ENCODE results near the gene EPB41L5.

EPB41L5 gene

GRCh38 chr2:120226316-120226715 lies 213.4 kb downstream of the EPB41L5 start:
- TF ChIP-seq, protein P1, sequence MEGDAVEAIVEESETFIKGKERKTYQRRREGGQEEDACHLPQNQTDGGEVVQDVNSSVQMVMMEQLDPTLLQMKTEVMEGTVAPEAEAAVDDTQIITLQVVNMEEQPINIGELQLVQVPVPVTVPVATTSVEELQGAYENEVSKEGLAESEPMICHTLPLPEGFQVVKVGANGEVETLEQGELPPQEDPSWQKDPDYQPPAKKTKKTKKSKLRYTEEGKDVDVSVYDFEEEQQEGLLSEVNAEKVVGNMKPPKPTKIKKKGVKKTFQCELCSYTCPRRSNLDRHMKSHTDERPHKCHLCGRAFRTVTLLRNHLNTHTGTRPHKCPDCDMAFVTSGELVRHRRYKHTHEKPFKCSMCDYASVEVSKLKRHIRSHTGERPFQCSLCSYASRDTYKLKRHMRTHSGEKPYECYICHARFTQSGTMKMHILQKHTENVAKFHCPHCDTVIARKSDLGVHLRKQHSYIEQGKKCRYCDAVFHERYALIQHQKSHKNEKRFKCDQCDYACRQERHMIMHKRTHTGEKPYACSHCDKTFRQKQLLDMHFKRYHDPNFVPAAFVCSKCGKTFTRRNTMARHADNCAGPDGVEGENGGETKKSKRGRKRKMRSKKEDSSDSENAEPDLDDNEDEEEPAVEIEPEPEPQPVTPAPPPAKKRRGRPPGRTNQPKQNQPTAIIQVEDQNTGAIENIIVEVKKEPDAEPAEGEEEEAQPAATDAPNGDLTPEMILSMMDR (conservative IDR thresholded peaks at IDR 0.05; ENCODE audit: control insufficient read depth, insufficient read depth, low read depth, low read length), result no peak
- H3K4me3 ChIP-seq (ENCODE audit: control insufficient read depth, low read depth, low read length), result no peak overlapping the region
- DNase-seq (ENCODE audit: low read depth), result no peak

DNA sequence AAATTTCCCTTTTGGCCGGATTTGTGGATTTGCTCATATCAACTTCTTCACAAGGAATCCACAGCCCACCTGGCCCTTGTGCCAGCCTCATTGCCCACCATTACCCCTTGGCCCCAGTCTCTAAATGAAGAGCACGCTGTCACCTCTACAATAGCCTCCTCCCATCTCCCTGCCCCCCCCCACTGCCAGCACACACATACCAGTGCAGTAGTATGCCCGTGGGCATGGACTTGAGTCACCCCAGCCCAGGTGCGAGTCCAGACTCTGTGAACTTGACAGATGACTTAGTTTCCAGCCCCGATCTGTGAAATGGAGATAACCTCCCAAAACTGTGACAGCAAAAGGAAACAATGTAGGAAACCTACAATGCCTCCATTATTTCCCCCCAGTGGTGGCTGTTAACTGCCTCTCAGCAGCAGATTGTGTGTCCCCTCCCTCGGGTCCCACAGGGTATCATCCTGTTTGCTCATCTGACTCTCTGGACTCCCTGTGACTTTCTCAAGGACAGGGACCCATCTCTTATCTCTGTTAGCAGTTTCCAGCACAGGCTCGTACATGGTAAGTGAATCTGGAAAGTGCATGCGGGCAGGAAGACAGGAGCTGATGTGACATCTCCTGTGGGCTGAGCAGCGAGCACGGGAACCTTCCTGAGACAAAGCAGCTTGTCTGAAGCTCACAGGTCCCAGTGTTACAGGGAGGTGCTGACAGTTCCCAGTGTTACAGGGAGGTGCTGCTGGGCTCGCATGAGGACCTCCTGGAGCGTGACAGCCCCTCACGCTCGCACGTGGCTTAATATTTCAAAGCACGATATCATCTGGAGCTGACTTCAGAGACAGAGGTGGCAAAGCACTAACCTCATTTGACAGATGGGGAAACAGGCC lies 214.5 kb downstream of the EPB41L5 start:
- no peak for DNase-seq (ENCODE audit: low read depth)
- TF ChIP-seq, protein P1 (conservative IDR thresholded peaks at IDR 0.05; ENCODE audit: control insufficient read depth, insufficient read depth, low read depth, low read length), result no peak
- no peak overlapping the region for H3K4me3 ChIP-seq (ENCODE audit: control insufficient read depth, low read depth, low read length)

DNA sequence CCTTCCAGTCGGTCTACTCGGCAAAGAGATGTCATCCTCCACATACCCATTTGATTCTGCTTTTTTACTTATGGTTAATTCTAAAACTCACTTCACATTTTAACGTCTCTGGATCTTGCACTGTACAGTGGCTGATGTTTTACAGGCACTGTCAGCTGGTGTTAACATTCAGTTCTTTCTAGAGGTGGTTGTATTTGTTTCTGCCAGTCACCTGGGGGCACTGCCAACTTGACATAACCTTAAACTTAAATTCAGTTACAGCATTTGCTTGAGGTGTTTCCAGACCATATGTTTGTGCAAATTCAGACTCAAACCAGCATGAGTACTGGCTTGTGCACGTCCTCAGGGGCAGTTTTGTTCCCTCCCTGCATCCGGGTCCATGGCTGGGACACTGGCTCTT lies 215.6 kb downstream of the EPB41L5 start:
- no peak overlapping the region for H3K4me3 ChIP-seq (ENCODE audit: control insufficient read depth, low read depth, low read length)
- DNase-seq (ENCODE audit: low read depth), result no peak
- TF ChIP-seq, protein P1 (conservative IDR thresholded peaks at IDR 0.05; ENCODE audit: control insufficient read depth, insufficient read depth, low read depth, low read length), result no peak

All from fibroblast of mammary gland (primary cell).